Measurements from ENCODE around the gene DUS3L. TPM values are rescaled to one million over a fixed set of nuclear protein-coding genes. Genes with fewer than 3 reads are reported as not detected.
"Not testable (repeated sequence)": the region's sequence is repeated elsewhere in the genome, so short reads cannot be mapped to it uniquely, and the experiment has no call there.

Gene DUS3L
- total RNA-seq, 1 experiment from 2014 or later, result 39.3 TPM

DNA sequence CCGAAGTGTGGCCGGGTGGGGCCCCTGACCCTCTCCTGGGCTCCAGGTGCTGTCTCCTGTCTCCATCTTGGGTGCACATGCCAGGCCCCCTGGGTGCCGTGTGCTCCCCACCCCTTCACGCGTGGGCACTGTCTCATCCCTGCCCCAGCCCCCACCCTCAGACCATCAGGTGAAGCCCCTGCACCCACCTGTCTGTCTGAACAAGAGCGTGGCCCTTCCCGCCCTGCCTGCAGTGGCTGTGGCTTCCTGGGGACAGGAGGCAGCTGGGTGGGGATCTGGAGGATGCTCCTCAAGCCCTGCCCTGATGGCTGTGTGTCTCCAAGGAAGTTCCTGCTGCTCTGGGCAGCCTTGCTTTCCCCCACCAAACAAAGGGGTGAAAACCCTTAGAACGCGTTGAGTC is 8.6 kb downstream of the DUS3L start:
- peaks cover 8% of the 10 kb centered on the region for H3K36me3 Mint-ChIP-seq
- no peak overlapping the region for H3K4me3 Mint-ChIP-seq
- ATAC-seq (no peak), DNase-seq (ENCODE audit: low spot score) (no peak)
- H3K27ac Mint-ChIP-seq, result no peak overlapping the region
- H3K27me3 Mint-ChIP-seq (ENCODE audit: low read depth), result no peaks in the 10 kb centered on the region
- TF ChIP-seq E2F1 (CRISPR knock-in tag; IDR thresholded peaks at IDR 0.05) (no peak), ZNF138 (CRISPR knock-in tag; conservative IDR thresholded peaks at IDR 0.05) (no peak), TEAD1 (CRISPR knock-in tag; IDR thresholded peaks at IDR 0.05) (no peak), ETV6 (CRISPR knock-in tag; IDR thresholded peaks at IDR 0.05) (no peak), GABPB1 (CRISPR knock-in tag; IDR thresholded peaks at IDR 0.05) (no peak), NR1H2 (CRISPR knock-in tag; IDR thresholded peaks at IDR 0.05) (no peak)
- TF ChIP-seq, protein P1, sequence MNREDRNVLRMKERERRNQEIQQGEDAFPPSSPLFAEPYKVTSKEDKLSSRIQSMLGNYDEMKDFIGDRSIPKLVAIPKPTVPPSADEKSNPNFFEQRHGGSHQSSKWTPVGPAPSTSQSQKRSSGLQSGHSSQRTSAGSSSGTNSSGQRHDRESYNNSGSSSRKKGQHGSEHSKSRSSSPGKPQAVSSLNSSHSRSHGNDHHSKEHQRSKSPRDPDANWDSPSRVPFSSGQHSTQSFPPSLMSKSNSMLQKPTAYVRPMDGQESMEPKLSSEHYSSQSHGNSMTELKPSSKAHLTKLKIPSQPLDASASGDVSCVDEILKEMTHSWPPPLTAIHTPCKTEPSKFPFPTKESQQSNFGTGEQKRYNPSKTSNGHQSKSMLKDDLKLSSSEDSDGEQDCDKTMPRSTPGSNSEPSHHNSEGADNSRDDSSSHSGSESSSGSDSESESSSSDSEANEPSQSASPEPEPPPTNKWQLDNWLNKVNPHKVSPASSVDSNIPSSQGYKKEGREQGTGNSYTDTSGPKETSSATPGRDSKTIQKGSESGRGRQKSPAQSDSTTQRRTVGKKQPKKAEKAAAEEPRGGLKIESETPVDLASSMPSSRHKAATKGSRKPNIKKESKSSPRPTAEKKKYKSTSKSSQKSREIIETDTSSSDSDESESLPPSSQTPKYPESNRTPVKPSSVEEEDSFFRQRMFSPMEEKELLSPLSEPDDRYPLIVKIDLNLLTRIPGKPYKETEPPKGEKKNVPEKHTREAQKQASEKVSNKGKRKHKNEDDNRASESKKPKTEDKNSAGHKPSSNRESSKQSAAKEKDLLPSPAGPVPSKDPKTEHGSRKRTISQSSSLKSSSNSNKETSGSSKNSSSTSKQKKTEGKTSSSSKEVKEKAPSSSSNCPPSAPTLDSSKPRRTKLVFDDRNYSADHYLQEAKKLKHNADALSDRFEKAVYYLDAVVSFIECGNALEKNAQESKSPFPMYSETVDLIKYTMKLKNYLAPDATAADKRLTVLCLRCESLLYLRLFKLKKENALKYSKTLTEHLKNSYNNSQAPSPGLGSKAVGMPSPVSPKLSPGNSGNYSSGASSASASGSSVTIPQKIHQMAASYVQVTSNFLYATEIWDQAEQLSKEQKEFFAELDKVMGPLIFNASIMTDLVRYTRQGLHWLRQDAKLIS (CRISPR knock-in tag; IDR thresholded peaks at IDR 0.05; ENCODE audit: borderline replicate concordance), result no peak
- TF ChIP-seq, protein P2, sequence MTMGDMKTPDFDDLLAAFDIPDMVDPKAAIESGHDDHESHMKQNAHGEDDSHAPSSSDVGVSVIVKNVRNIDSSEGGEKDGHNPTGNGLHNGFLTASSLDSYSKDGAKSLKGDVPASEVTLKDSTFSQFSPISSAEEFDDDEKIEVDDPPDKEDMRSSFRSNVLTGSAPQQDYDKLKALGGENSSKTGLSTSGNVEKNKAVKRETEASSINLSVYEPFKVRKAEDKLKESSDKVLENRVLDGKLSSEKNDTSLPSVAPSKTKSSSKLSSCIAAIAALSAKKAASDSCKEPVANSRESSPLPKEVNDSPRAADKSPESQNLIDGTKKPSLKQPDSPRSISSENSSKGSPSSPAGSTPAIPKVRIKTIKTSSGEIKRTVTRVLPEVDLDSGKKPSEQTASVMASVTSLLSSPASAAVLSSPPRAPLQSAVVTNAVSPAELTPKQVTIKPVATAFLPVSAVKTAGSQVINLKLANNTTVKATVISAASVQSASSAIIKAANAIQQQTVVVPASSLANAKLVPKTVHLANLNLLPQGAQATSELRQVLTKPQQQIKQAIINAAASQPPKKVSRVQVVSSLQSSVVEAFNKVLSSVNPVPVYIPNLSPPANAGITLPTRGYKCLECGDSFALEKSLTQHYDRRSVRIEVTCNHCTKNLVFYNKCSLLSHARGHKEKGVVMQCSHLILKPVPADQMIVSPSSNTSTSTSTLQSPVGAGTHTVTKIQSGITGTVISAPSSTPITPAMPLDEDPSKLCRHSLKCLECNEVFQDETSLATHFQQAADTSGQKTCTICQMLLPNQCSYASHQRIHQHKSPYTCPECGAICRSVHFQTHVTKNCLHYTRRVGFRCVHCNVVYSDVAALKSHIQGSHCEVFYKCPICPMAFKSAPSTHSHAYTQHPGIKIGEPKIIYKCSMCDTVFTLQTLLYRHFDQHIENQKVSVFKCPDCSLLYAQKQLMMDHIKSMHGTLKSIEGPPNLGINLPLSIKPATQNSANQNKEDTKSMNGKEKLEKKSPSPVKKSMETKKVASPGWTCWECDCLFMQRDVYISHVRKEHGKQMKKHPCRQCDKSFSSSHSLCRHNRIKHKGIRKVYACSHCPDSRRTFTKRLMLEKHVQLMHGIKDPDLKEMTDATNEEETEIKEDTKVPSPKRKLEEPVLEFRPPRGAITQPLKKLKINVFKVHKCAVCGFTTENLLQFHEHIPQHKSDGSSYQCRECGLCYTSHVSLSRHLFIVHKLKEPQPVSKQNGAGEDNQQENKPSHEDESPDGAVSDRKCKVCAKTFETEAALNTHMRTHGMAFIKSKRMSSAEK (CRISPR knock-in tag; IDR thresholded peaks at IDR 0.05; ENCODE audit: borderline replicate concordance), result no peak
- no peaks in the 10 kb centered on the region for H3K9me3 Mint-ChIP-seq
- POLR2A ChIA-PET, result interaction anchor here (1.3 kb wide), 1 partner anchor 24 kb away, joined by 3 read pairs; no protein-coding TSS in a partner anchor
- CTCF ChIA-PET, result interaction anchor here (4.5 kb wide), 1 partner anchor 22 kb away, joined by 16 read pairs; no protein-coding TSS in a partner anchor
- H3K4me1 Mint-ChIP-seq, result no peaks in the 10 kb centered on the region

DNA sequence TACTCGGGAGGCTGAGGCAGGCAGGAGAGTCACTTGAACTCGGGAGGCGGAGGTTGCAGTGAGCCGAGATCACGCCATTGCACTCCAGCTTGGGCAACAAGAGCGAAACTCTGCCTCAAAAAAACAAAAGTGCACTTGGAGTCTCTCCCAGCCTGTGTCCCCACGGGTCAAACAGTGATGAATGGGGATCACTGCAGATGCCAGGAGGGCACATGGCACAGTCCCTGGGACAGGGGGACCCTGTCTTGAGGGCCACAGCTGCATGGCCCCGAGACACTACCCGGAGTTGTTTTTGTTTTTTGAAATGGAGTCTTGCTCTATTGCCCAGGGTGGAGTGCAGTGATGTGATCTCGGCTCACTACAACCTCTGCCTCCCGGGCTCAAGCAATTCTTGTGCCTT is 10.0 kb downstream of the DUS3L start:
- H3K36me3 Mint-ChIP-seq; H3K4me3 Mint-ChIP-seq; H3K9me3 Mint-ChIP-seq; DNase-seq (ENCODE audit: low spot score); H3K27me3 Mint-ChIP-seq (ENCODE audit: low read depth); ATAC-seq; H3K27ac Mint-ChIP-seq; H3K4me1 Mint-ChIP-seq; POLR2A ChIA-PET: not testable (repeated sequence)
- CTCF ChIA-PET, result interaction anchor here (4.5 kb wide), 1 partner anchor 23 kb away, joined by 16 read pairs; no protein-coding TSS in a partner anchor

- H3K9me3 Mint-ChIP-seq, result no peaks in the 10 kb centered on the region
- H3K27me3 Mint-ChIP-seq (ENCODE audit: low read depth), result peaks cover 2% of the 10 kb centered on the region; the same call in 1 of the 2 replicates
- no peak for TF ChIP-seq ATF1 (CRISPR knock-in tag; IDR thresholded peaks at IDR 0.05)
- TF ChIP-seq, protein P3, sequence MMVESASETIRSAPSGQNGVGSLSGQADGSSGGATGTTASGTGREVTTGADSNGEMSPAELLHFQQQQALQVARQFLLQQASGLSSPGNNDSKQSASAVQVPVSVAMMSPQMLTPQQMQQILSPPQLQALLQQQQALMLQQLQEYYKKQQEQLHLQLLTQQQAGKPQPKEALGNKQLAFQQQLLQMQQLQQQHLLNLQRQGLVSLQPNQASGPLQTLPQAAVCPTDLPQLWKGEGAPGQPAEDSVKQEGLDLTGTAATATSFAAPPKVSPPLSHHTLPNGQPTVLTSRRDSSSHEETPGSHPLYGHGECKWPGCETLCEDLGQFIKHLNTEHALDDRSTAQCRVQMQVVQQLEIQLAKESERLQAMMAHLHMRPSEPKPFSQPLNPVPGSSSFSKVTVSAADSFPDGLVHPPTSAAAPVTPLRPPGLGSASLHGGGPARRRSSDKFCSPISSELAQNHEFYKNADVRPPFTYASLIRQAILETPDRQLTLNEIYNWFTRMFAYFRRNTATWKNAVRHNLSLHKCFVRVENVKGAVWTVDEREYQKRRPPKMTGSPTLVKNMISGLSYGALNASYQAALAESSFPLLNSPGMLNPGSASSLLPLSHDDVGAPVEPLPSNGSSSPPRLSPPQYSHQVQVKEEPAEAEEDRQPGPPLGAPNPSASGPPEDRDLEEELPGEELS (CRISPR knock-in tag; IDR thresholded peaks at IDR 0.05), result no peak
- TF ChIP-seq, protein P4, sequence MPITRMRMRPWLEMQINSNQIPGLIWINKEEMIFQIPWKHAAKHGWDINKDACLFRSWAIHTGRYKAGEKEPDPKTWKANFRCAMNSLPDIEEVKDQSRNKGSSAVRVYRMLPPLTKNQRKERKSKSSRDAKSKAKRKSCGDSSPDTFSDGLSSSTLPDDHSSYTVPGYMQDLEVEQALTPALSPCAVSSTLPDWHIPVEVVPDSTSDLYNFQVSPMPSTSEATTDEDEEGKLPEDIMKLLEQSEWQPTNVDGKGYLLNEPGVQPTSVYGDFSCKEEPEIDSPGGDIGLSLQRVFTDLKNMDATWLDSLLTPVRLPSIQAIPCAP (CRISPR knock-in tag; IDR thresholded peaks at IDR 0.05), result no peak
- POLR2A ChIA-PET, result no interaction called here
- no peak overlapping the region for H3K4me3 Mint-ChIP-seq
- ATAC-seq (no peak), DNase-seq (ENCODE audit: low spot score) (no peak)
- H3K27ac Mint-ChIP-seq, result no peak overlapping the region
- CTCF ChIA-PET, result interaction anchor here (0.6 to 2.1 kb wide), 3 partner anchors 26 to 91 kb away, joined by 4 to 7 read pairs (median 4); partner anchors contain the start of gene NRTN
- H3K4me1 Mint-ChIP-seq, result no peaks in the 10 kb centered on the region
- no peaks in the 10 kb centered on the region for H3K36me3 Mint-ChIP-seq
Measured at GRCh38 chr19:5778402-5778801, 12.6 kb downstream of the DUS3L start.

All from WTC11 (cell line).